NCI-H82 (cell line): ENCODE data around the gene PLCH1.

Experiments used
- DNase-seq: peaks from one replicate; lab custom pipeline; 2025; lab: John Stamatoyannopoulos, UW

PLCH1 gene

GRCh38 chr3:155335724-155336354 lies 409.0 kb downstream of the PLCH1 start:
- DNase-seq, result peak; percentile 73

GRCh38 chr3:155334914-155335723 lies 409.8 kb downstream of the PLCH1 start:
- peak; percentile 29 for DNase-seq

- DNase-seq, result no peak
Measured at GRCh38 chr3:155334215-155334913, 410.5 kb downstream of the PLCH1 start.

GRCh38 chr3:155332716-155333115 lies 412.2 kb downstream of the PLCH1 start:
- DNase-seq, result no peak

- DNase-seq, result no peak
Measured at GRCh38 chr3:155331078-155331477, 413.8 kb downstream of the PLCH1 start.

GRCh38 chr3:155330370-155330769 lies 414.5 kb downstream of the PLCH1 start:
- DNase-seq, result no peak

GRCh38 chr3:155329513-155330048 lies 415.3 kb downstream of the PLCH1 start:
- no peak for DNase-seq

- no peak for DNase-seq
Measured at GRCh38 chr3:155327871-155328270, 417.0 kb downstream of the PLCH1 start.

- DNase-seq, result peak; percentile 89
Measured at GRCh38 chr3:155327430-155327829, 417.4 kb downstream of the PLCH1 start.

- DNase-seq, result no peak
Measured at GRCh38 chr3:155326901-155327300, 418.0 kb downstream of the PLCH1 start.

GRCh38 chr3:155326244-155326643 lies 418.6 kb downstream of the PLCH1 start:
- DNase-seq, result no peak
